GM10266 (cell line): Measurements from ENCODE around the gene DNTT.

ENCODE experiments used
- DNase-seq: peaks from one replicate; pipeline ENCODE4 v3.0.0; 2012; ENCODE audit errors: extremely low spot score
- TF ChIP-seq, protein P1 (sequence below): IDR thresholded peaks from 2 replicates; pipeline ENCODE4 v1.5.1; 2012; ENCODE audit warnings: mild to moderate bottlenecking, low read depth; ENCODE audit not compliant: control insufficient read depth, insufficient read depth; ENCODE audit errors: missing control alignments

DNTT gene

DNA sequence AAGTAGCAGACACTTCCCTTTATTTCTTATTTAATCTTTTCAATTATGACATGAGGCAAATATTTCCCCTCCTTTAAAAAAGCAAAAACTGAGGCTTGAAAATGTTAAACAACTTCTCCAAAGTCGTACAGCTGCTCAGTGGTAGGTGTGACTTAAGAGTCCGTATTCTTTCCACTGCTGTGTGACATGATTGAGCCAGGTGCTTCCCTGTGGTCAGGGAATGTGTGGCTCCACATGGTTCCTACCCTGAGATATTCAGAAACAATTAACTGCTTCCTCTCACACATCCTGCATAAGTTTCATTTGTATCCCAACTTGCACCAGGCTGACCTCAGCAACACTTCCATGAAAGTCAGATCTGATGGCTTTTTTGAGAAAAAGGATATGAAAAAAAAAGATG, 41.0 kb downstream of the DNTT start:
- DNase-seq, result no peak
- TF ChIP-seq, protein P1, sequence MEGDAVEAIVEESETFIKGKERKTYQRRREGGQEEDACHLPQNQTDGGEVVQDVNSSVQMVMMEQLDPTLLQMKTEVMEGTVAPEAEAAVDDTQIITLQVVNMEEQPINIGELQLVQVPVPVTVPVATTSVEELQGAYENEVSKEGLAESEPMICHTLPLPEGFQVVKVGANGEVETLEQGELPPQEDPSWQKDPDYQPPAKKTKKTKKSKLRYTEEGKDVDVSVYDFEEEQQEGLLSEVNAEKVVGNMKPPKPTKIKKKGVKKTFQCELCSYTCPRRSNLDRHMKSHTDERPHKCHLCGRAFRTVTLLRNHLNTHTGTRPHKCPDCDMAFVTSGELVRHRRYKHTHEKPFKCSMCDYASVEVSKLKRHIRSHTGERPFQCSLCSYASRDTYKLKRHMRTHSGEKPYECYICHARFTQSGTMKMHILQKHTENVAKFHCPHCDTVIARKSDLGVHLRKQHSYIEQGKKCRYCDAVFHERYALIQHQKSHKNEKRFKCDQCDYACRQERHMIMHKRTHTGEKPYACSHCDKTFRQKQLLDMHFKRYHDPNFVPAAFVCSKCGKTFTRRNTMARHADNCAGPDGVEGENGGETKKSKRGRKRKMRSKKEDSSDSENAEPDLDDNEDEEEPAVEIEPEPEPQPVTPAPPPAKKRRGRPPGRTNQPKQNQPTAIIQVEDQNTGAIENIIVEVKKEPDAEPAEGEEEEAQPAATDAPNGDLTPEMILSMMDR, result no peak

DNA sequence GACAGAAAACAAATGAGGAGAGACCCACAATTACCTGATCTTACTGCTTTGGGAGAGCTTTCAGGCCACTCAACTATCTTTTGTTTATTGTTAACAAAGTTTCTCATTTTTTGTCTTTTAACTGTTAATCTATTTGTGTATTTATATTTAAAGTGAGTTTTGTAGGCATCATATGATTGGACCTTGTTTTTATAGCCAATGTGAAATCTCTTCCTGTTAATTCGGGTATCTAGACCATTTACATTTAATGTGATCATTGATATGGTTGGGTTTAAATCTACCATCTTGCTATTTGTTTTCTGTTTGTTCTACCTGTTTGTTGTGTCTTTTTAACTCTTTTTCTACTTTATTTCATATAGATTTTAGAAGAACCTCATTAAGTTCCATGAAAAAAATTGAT, 42.1 kb downstream of the DNTT start:
- no peak for DNase-seq
- TF ChIP-seq, protein P1, result no peak

DNA sequence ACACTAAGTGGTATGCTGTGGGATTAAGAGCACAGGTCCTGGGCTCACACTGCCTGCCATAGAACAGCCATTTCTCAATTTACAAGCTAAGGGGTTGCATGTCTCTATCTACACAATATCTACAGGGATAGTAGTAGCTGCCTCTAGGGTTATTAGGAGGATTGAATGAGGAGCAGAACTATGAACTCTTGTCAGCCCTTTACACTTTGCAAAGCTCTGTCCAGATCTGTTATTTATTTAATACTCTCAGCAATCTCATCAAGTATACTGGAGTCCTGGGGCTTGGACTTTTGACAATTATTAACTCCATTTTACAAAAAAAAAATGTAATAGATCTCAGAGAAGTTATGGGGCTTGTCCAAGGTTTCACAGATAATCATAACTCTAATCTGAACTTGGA, 47.8 kb downstream of the DNTT start:
- no peak for DNase-seq
- TF ChIP-seq, protein P1, result no peak

DNA sequence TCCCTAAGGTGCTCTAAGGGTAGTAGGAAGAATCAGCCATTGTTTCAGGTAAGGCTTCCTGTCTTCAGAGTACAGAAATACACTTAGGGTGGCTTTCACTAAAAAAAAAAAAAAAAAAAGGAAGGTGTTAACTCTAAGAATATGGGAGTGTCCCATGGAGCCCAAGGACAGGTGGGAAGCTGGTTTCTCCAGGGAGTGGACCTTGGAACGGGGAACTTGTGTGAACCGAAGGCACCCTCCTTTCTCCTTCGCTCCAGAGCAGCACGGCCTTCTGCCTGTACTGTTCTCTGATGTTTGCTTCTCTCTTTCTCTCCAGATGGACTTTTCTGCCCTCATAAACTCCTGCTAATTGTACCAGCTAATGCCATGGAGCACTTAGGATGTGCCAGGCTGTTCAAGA, 48.3 kb downstream of the DNTT start:
- no peak for DNase-seq
- TF ChIP-seq, protein P1, result no peak

DNA sequence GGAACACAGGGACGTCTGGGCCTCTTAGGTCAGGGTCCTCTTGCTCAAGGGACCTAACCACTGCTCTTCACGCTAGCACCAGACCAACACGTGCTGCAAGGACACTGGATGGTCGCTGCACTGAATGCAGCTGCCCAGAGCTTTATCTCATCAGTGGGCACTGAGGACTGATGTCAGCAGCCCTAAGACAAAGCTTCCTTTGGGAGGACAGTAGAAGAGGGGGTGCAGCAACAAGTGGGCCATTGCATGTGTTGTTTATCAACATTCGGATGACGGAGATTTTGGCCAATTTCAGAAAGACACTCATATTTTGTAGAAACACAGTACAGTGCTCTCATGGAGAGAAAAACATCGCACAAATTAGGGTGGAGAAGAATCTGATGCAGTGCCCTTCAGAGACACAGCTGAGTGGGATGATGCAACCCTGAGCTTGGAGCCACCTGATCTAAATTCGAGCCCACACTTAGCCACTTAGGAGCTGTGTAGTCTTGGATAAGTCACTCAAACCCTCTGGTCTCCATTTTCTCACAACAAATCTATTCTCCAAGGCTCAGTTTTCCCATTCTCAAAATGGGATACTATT, 52.9 kb downstream of the DNTT start:
- TF ChIP-seq, protein P1, result no peak

DNA sequence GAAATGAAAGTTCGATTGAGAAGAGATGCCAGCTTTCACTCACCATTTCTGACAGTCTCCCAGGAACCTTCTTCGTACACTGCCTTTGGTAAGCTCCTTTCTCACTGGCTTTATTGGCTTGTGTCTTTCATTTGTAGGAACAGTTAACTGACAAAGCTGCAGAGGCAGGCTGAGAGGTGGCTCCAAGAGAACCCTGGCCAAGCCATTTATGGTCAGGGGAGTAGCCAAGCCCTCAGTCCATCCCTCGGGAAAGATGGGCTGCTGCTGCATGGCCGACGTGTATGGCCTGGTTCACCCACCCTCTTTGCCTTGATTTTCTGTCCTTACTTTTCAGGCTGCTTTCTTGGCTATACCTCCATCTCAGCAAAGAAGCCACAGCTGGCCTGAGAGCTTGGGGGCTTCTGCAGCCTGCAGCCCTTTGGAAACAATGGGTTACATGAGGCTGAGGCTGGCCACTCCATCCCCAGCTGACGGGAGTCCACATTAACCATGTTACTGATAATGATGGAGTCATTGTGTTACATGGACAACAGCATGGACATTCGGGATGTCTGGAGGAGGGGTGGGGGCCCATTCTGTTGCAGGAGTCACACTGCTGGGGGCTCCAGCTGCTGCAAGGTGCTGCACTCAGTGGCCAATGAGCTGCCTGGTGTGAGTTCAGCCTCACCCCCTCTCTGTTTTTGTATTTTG, 54.8 kb downstream of the DNTT start, which contains the start of gene OPALIN:
Gene OPALIN (minus strand): TSS at position 152 of the 690 bp plus-strand sequence. CDS start 106 bp downstream, at position 46.
- DNase-seq, result no peak
- TF ChIP-seq, protein P1, result no peak

More for the DNA sequence above, 52.9 kb downstream of the DNTT start:
- no peak for DNase-seq

DNA sequence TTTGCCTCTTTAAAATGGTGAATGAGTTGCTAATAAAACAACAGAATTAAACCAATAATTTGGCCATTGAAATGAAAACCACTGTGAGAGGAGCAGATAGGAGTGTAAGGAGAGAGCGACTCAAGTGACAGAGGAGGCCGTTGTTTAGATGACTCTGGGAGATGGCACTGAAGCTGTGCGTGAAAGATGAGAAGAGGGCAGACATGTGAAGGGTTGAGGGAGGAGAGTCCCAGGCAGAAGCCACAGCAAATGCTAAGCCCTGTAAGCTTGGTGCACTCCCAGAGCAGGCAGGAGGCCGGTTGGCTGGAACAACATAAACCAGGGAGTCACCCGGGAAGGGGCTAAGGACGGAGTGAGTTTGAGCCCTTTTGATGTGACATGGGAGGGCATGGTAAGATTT, 55.4 kb downstream of the DNTT start:
- TF ChIP-seq, protein P1, result no peak
- no peak for DNase-seq
